ENCODE measurements around the gene PPP1R26.
"Not testable (repeated sequence)": the region's sequence is repeated elsewhere in the genome, so short reads cannot be mapped to it uniquely, and the experiment has no call there.

PPP1R26 gene

GRCh38 chr9:135440620-135441019 lies 39.0 kb upstream of the PPP1R26 start:
- TF ChIP-seq CTCF (IDR thresholded peaks at IDR 0.05; ENCODE audit: insufficient read depth, low read length, poor library complexity, severe bottlenecking), result no peak
- no peak overlapping the region for H3K4me3 ChIP-seq (replicated peaks; ENCODE audit: low read depth, low read length)
- H3K27me3 ChIP-seq (replicated peaks; ENCODE audit: control insufficient read depth, insufficient read depth, low read length), result no peaks in the 10 kb centered on the region
- no peak for DNase-seq (ENCODE audit: extremely low read depth, insufficient read length)
- H3K36me3 ChIP-seq (ENCODE audit: control insufficient read depth, insufficient read depth, low read length), result no peaks in the 10 kb centered on the region

DNA sequence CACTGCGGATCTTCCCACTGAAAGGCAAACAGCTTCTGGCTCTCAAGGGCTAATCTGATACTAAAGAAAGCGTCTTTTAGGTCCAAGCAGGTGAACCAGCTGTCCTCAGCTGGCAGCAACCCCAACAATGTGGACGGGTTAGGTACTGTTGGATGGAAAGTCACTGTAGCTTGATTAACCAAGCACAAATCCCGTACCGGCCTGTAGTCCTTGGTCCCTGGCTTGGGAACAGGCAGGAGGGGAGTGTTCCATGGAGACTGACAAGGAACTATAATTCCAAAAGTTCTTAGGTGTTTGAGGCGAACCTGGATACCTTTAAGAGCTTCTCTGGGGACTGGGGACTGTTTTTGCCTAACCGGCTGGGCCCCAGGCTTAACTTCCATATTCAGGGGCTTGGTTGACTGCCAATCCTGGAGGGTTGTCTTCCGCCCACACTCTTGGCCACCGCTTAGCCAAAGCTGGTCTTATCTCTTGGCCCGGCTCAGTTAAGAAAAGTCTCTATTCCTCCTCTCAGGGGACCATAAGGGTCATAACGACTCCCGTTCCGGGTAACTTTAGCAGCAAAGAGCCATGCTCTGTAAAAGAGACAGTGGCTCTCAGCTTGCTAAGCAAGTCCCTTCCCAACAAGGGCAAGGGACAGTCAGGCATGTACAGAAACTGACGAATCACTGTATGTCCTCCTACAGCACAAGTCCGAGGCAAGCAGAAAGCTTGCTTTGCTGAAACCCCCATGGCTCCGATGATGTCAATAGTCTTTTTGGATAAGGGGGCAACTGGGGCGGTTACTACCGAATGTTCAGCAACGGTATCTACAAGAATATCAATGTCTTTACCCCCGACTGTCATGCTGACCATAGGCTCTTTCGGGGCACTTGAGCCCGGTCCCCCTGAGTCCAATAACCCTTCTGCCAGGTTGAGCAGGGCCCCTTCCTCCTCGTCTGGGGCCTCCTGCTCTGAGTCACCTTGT lies 38.2 kb upstream of the PPP1R26 start:
- not testable (repeated sequence) for DNase-seq (ENCODE audit: extremely low read depth, insufficient read length); H3K36me3 ChIP-seq (ENCODE audit: control insufficient read depth, insufficient read depth, low read length); H3K4me3 ChIP-seq (replicated peaks; ENCODE audit: low read depth, low read length); H3K27me3 ChIP-seq (replicated peaks; ENCODE audit: control insufficient read depth, insufficient read depth, low read length)

- TF ChIP-seq CTCF (IDR thresholded peaks at IDR 0.05; ENCODE audit: insufficient read depth, low read length, poor library complexity, severe bottlenecking), result no peak
- no peak for DNase-seq (ENCODE audit: extremely low read depth, insufficient read length)
- Histone ChIP-seq H3K27me3 (replicated peaks; ENCODE audit: control insufficient read depth, insufficient read depth, low read length) (no peaks in the 10 kb centered on the region), H3K36me3 (ENCODE audit: control insufficient read depth, insufficient read depth, low read length) (no peaks in the 10 kb centered on the region), H3K4me3 (replicated peaks; ENCODE audit: low read depth, low read length) (no peak overlapping the region)
Measured at GRCh38 chr9:135442075-135442474, 37.5 kb upstream of the PPP1R26 start.

DNA sequence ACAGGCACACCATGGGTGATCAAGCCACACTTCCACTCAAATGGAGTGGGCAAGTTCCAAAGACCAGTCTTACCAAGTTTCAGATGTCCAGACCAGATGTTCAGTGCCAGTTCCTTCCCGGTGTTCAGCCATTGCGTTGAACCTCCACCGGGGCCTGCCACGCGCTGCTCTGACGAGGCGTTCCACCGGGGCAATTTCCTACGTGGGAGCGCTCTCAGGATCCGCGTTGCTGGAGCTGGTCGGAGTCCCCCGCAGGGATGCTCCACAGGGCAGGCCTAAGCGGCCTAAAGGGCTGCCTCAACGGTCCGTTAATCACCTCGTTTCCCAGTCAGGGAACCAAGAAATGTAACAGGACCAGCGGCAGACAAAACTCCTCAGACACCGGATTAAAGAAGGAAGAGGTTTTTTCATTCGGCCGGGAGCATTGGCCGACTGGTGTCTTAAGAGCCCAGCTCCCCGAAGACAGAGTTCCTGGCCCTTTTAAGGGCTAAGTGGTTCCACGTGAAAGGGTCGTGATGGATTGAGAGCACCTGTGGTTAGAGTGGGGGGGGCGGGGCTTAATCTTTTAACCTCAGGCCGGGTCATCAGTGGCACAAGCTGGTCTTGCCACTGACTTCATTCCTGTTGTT lies 35.7 kb upstream of the PPP1R26 start:
- no peaks in the 10 kb centered on the region for H3K27me3 ChIP-seq (replicated peaks; ENCODE audit: control insufficient read depth, insufficient read depth, low read length)

DNA sequence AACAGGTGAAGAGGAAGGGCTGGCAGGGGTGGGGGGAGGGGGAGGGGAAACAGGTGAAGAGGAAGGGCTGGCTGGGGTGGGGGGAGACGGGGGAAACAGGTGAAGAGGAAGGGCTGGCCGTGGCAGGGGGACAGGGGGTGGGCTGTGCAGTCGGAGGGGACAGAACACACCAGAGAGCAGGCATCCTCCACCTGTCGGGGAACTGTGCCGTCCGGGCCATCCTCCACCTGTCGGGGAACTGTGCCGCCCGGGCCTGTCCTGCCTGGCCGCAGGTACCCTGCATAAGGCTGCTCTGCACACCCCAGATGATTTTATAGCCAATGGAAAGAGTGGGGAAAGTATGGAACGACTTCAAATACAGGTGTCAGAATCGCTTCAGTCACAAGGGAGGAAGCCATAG lies 32.5 kb upstream of the PPP1R26 start:
- no peaks in the 10 kb centered on the region for H3K36me3 ChIP-seq (ENCODE audit: control insufficient read depth, insufficient read depth, low read length)
- no peak for DNase-seq (ENCODE audit: extremely low read depth, insufficient read length)
- no peaks in the 10 kb centered on the region; the same call in 1 of the 2 replicates for H3K27me3 ChIP-seq (replicated peaks; ENCODE audit: control insufficient read depth, insufficient read depth, low read length)
- no peak overlapping the region for H3K4me3 ChIP-seq (replicated peaks; ENCODE audit: low read depth, low read length)
- TF ChIP-seq CTCF (IDR thresholded peaks at IDR 0.05; ENCODE audit: insufficient read depth, low read length, poor library complexity, severe bottlenecking), result no peak

More for the DNA sequence above, 35.7 kb upstream of the PPP1R26 start:
- no peak for TF ChIP-seq CTCF (IDR thresholded peaks at IDR 0.05; ENCODE audit: insufficient read depth, low read length, poor library complexity, severe bottlenecking)
- no peak for DNase-seq (ENCODE audit: extremely low read depth, insufficient read length)
- no peak overlapping the region for H3K4me3 ChIP-seq (replicated peaks; ENCODE audit: low read depth, low read length)
- H3K36me3 ChIP-seq (ENCODE audit: control insufficient read depth, insufficient read depth, low read length), result no peaks in the 10 kb centered on the region

GRCh38 chr9:135448663-135449100 lies 30.9 kb upstream of the PPP1R26 start:
- no peak for DNase-seq (ENCODE audit: extremely low read depth, insufficient read length)
- no peak for TF ChIP-seq CTCF (IDR thresholded peaks at IDR 0.05; ENCODE audit: insufficient read depth, low read length, poor library complexity, severe bottlenecking)

GRCh38 chr9:135449532-135449931 lies 30.1 kb upstream of the PPP1R26 start:
- H3K4me3 ChIP-seq (replicated peaks; ENCODE audit: low read depth, low read length); H3K36me3 ChIP-seq (ENCODE audit: control insufficient read depth, insufficient read depth, low read length); DNase-seq (ENCODE audit: extremely low read depth, insufficient read length); H3K27me3 ChIP-seq (replicated peaks; ENCODE audit: control insufficient read depth, insufficient read depth, low read length): not testable (repeated sequence)

More at GRCh38 chr9:135448663-135449100, 30.9 kb upstream of the PPP1R26 start:
- Histone ChIP-seq H3K27me3 (replicated peaks; ENCODE audit: control insufficient read depth, insufficient read depth, low read length) (no peaks in the 10 kb centered on the region; the same call in 1 of the 2 replicates), H3K4me3 (replicated peaks; ENCODE audit: low read depth, low read length) (no peak overlapping the region), H3K36me3 (ENCODE audit: control insufficient read depth, insufficient read depth, low read length) (no peaks in the 10 kb centered on the region)
